Dendritic cell treated with granulocyte-macrophage colony-stimulating factor and Interleukin-4, amounts not matched to agents 40 ng/mL and 50 ng/mL, for 4 days (primary cell): Measurements from ENCODE around the gene GLOD4.
"Not testable (repeated sequence)": the region's sequence is repeated elsewhere in the genome, so short reads cannot be mapped to it uniquely, and the experiment has no call there.

Experiments
- H3K27ac Mint-ChIP-seq: one replicate; pipeline ENCODE4 v1.8.0; 2022; ENCODE audit warnings: mild to moderate bottlenecking, mixed read lengths
- H3K27me3 Mint-ChIP-seq: one replicate; pipeline ENCODE4 v1.8.0; 2022; ENCODE audit warnings: mild to moderate bottlenecking, mixed read lengths
- H3K36me3 Mint-ChIP-seq: one replicate; pipeline ENCODE4 v1.8.0; 2022; ENCODE audit warnings: low read depth, mixed read lengths
- H3K4me1 Mint-ChIP-seq: one replicate; pipeline ENCODE4 v1.8.0; 2022; ENCODE audit warnings: low read depth, mixed read lengths
- H3K4me3 Mint-ChIP-seq: one replicate; pipeline ENCODE4 v1.8.0; 2022; ENCODE audit warnings: mild to moderate bottlenecking, moderate library complexity, mixed read lengths
- H3K9me3 Mint-ChIP-seq: one replicate; pipeline ENCODE4 v1.8.0; 2022; ENCODE audit warnings: mixed read lengths
- intact Hi-C: fragments of 100-400 bp; cut with micrococcal nuclease; formaldehyde crosslinking; loops from one replicate; pipeline ENCODE4 v1.15.0; 2022

GLOD4 gene

GRCh38 chr17:774313-774584 is 7.8 kb downstream of the GLOD4 start:
- no peak overlapping the region for H3K27ac Mint-ChIP-seq
- H3K27me3 Mint-ChIP-seq: no peaks in the 10 kb centered on the region
- H3K4me1 Mint-ChIP-seq: peaks cover 6% of the 10 kb centered on the region
- no peaks in the 10 kb centered on the region for H3K9me3 Mint-ChIP-seq
- H3K4me3 Mint-ChIP-seq: no peak overlapping the region
- peaks cover 93% of the 10 kb centered on the region for H3K36me3 Mint-ChIP-seq
- intact Hi-C loops: no loop called here

- peaks cover 96% of the 10 kb centered on the region for H3K36me3 Mint-ChIP-seq
- intact Hi-C loops: no loop called here
- no peaks in the 10 kb centered on the region for H3K9me3 Mint-ChIP-seq
- H3K4me3 Mint-ChIP-seq: no peak overlapping the region
- H3K4me1 Mint-ChIP-seq: peaks cover 6% of the 10 kb centered on the region
- no peaks in the 10 kb centered on the region for H3K27me3 Mint-ChIP-seq
- H3K27ac Mint-ChIP-seq: no peak overlapping the region
Measured at GRCh38 chr17:773467-774312, 8.4 kb downstream of the GLOD4 start.

- peaks cover 6% of the 10 kb centered on the region for H3K4me1 Mint-ChIP-seq
- H3K36me3 Mint-ChIP-seq: peaks cover 96% of the 10 kb centered on the region
- H3K27me3 Mint-ChIP-seq: no peaks in the 10 kb centered on the region
- no peak overlapping the region for H3K4me3 Mint-ChIP-seq
- no peaks in the 10 kb centered on the region for H3K9me3 Mint-ChIP-seq
- no peak overlapping the region for H3K27ac Mint-ChIP-seq
- intact Hi-C loops: no loop called here
Measured at GRCh38 chr17:773016-773415, 9.1 kb downstream of the GLOD4 start.

- H3K4me3 Mint-ChIP-seq: no peak overlapping the region
- H3K9me3 Mint-ChIP-seq: no peaks in the 10 kb centered on the region
- intact Hi-C loops: no loop called here
- no peak overlapping the region for H3K27ac Mint-ChIP-seq
- H3K4me1 Mint-ChIP-seq: no peaks in the 10 kb centered on the region
- H3K36me3 Mint-ChIP-seq: peaks cover 92% of the 10 kb centered on the region
- no peaks in the 10 kb centered on the region for H3K27me3 Mint-ChIP-seq
Measured at GRCh38 chr17:767076-767475, 15.0 kb downstream of the GLOD4 start.

- intact Hi-C loops: no loop called here
- H3K4me3 Mint-ChIP-seq: no peak overlapping the region
- no peaks in the 10 kb centered on the region for H3K27me3 Mint-ChIP-seq
- no peak overlapping the region for H3K27ac Mint-ChIP-seq
- H3K9me3 Mint-ChIP-seq: no peaks in the 10 kb centered on the region
- H3K36me3 Mint-ChIP-seq: peaks cover 90% of the 10 kb centered on the region
- H3K4me1 Mint-ChIP-seq: no peaks in the 10 kb centered on the region
Measured at GRCh38 chr17:760371-760770, 21.7 kb downstream of the GLOD4 start.

GRCh38 chr17:759964-760363 is 22.1 kb downstream of the GLOD4 start:
- Mint-ChIP-seq H3K27ac (no peak overlapping the region), H3K9me3 (no peaks in the 10 kb centered on the region), H3K36me3 (peaks cover 86% of the 10 kb centered on the region), H3K4me1 (no peaks in the 10 kb centered on the region), H3K4me3 (no peak overlapping the region), H3K27me3 (no peaks in the 10 kb centered on the region)
- intact Hi-C loops: no loop called here

GRCh38 chr17:756010-756567 is 26.0 kb downstream of the GLOD4 start:
- H3K27ac Mint-ChIP-seq: not testable (repeated sequence)

GRCh38 chr17:755319-755961 is 26.6 kb downstream of the GLOD4 start:
- intact Hi-C loops, H3K4me3 Mint-ChIP-seq, H3K27me3 Mint-ChIP-seq, H3K9me3 Mint-ChIP-seq, H3K27ac Mint-ChIP-seq: not testable (repeated sequence)
- Mint-ChIP-seq H3K4me1 (peaks cover 20% of the 10 kb centered on the region), H3K36me3 (peaks cover 46% of the 10 kb centered on the region)

More at GRCh38 chr17:756010-756567, 26.0 kb downstream of the GLOD4 start:
- intact Hi-C loops, H3K9me3 Mint-ChIP-seq, H3K27me3 Mint-ChIP-seq, H3K4me3 Mint-ChIP-seq: not testable (repeated sequence)
- peaks cover 13% of the 10 kb centered on the region for H3K4me1 Mint-ChIP-seq
- peaks cover 53% of the 10 kb centered on the region for H3K36me3 Mint-ChIP-seq

- Mint-ChIP-seq H3K4me1 (peaks cover 36% of the 10 kb centered on the region), H3K36me3 (peaks cover 32% of the 10 kb centered on the region), H3K27ac (no peak overlapping the region), H3K9me3 (no peaks in the 10 kb centered on the region), H3K27me3 (peaks cover 5% of the 10 kb centered on the region), H3K4me3 (no peak overlapping the region)
- intact Hi-C loops: no loop called here
Measured at GRCh38 chr17:753418-753817, 28.7 kb downstream of the GLOD4 start.

GRCh38 chr17:752620-753219 is 29.4 kb downstream of the GLOD4 start:
- Mint-ChIP-seq H3K4me3 (peak overlapping the region; percentile 86), H3K36me3 (peaks cover 33% of the 10 kb centered on the region), H3K27ac (peak overlapping the region; percentile 86), H3K4me1 (peaks cover 38% of the 10 kb centered on the region), H3K27me3 (peaks cover 5% of the 10 kb centered on the region), H3K9me3 (no peaks in the 10 kb centered on the region)
- intact Hi-C loops: loop anchor here (1.0 kb wide), 1 partner anchor 38 kb away; the partner anchor contains the start of gene VPS53

- H3K27me3 Mint-ChIP-seq: peaks cover 5% of the 10 kb centered on the region
- peaks cover 38% of the 10 kb centered on the region for H3K4me1 Mint-ChIP-seq
- peaks cover 33% of the 10 kb centered on the region for H3K36me3 Mint-ChIP-seq
- intact Hi-C loops: loop anchor here (1.0 kb wide), 1 partner anchor 38 kb away; the partner anchor contains the start of gene VPS53
- H3K9me3 Mint-ChIP-seq: no peaks in the 10 kb centered on the region
- H3K4me3 Mint-ChIP-seq: peak within 1 kb of the TSS; percentile 86
- H3K27ac Mint-ChIP-seq: peak within 1 kb of the TSS; percentile 86
Measured at GRCh38 chr17:752002-752619, 30.0 kb downstream of the GLOD4 start, which contains the start of gene GEMIN4. Gene GEMIN4 (minus strand): TSS chr17:752264. CDS start chr17:752142, 122 bp downstream.

GRCh38 chr17:751269-752001 is 30.6 kb downstream of the GLOD4 start:
- H3K27ac Mint-ChIP-seq: peak overlapping the region; percentile 86
- intact Hi-C loops: loop anchor here (1.0 kb wide), 1 partner anchor 37 kb away; the partner anchor contains the start of gene VPS53
- H3K4me1 Mint-ChIP-seq: peaks cover 38% of the 10 kb centered on the region
- peaks cover 33% of the 10 kb centered on the region for H3K36me3 Mint-ChIP-seq
- H3K4me3 Mint-ChIP-seq: peak overlapping the region; percentile 86
- no peaks in the 10 kb centered on the region for H3K9me3 Mint-ChIP-seq
- H3K27me3 Mint-ChIP-seq: peaks cover 5% of the 10 kb centered on the region

GRCh38 chr17:750431-751037 is 31.5 kb downstream of the GLOD4 start:
- Mint-ChIP-seq H3K27ac (no peak overlapping the region), H3K4me3 (no peak overlapping the region), H3K36me3 (peaks cover 36% of the 10 kb centered on the region), H3K4me1 (peaks cover 38% of the 10 kb centered on the region), H3K27me3 (peaks cover 5% of the 10 kb centered on the region), H3K9me3 (no peaks in the 10 kb centered on the region)
- intact Hi-C loops: no loop called here
